Heart left ventricle (tissue), 13 donors: ENCODE data around the gene NDUFA5.

ENCODE experiments used
- CTCF ChIP-seq, 12 donors: fragments of 200-600 bp; sonication (generic) in 4 of 12; IDR thresholded peaks; one replicate each; pipeline versions ENCODE4 v1.5.0 to v1.8.0; 2018 to 2022; ENCODE audit warnings: antibody characterized with exemption in 12 of 12, mild to moderate bottlenecking in 5 of 12
- POLR2A ChIP-seq, 2 donors: fragments of 450-650 bp; IDR thresholded peaks; one replicate each; pipeline ENCODE4 v1.6.1; 2017; ENCODE audit warnings: antibody characterized with exemption in 2 of 2, mild to moderate bottlenecking in 2 of 2, moderate library complexity in 2 of 2
- donor health status: ischemic (EF 13 %, LVEDD 7.1; RV severe dilation, severe dysfunction).
- donor health status: DM: no; HTN: yes; CAD: no.
- donor health status: DM: no; HTN: no; CAD: no.
- donor health status: ischemic (EF 25% LVEDD 6.9; RV normal size, moderate dysfunction).
- donor health status: ischemic (EF 25% LVEDD 5.7; RV mildly dilated, moderate dysfunction).
- donor health status: ischemic (EF 35%, LVEDD 5.7; RV mildly dilated, moderate dysfunction).
- donor health status: nonischemic (EF 11% LVEDD 7.7; RV severe dilation, severe dysfunction).
- donor health status: DM: yes; HTN: yes; CAD: no.
- donor health status: PGD.
- donor health status: ischemic (EF 29% LVEDD 5.4; RV normal size, mild dysfunction).
- donor health status: nonischemic (EF 23%, LVEDD 6.1; RV moderate dilation, normal function).

GRCh38 chr7:123533553-123533917, 24.1 kb downstream of the NDUFA5 start:
- TF ChIP-seq CTCF (IDR thresholded peaks at IDR 0.05) (no peak), POLR2A (IDR thresholded peaks at IDR 0.05) (no peak)
